GM13976 (cell line): Measurements from ENCODE around the gene LPAR6.
"Not testable (repeated sequence)": the region's sequence is repeated elsewhere in the genome, so short reads cannot be mapped to it uniquely, and the experiment has no call there.

ENCODE experiments used
- DNase-seq: peaks from one replicate; pipeline ENCODE4 v3.0.0; 2012; ENCODE audit warnings: low spot score
- CTCF ChIP-seq: IDR thresholded peaks from 2 replicates; pipeline ENCODE4 v1.5.1; 2012; ENCODE audit warnings: borderline replicate concordance, mild to moderate bottlenecking; ENCODE audit not compliant: insufficient read depth; ENCODE audit errors: extremely low read depth, missing control alignments, control extremely low read depth
- in situ Hi-C: fragments of 300-500 bp; cut with MboI; formaldehyde crosslinking; loops from one replicate; pipeline ENCODE4 v1.12.0; 2022; ENCODE audit warnings: low sequenced_read_pairs, mixed read lengths, inconsistent platforms; ENCODE audit not compliant: unreplicated experiment

Gene LPAR6, protein sequence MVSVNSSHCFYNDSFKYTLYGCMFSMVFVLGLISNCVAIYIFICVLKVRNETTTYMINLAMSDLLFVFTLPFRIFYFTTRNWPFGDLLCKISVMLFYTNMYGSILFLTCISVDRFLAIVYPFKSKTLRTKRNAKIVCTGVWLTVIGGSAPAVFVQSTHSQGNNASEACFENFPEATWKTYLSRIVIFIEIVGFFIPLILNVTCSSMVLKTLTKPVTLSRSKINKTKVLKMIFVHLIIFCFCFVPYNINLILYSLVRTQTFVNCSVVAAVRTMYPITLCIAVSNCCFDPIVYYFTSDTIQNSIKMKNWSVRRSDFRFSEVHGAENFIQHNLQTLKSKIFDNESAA

GRCh38 chr13:48412881-48413351, at the start of gene LPAR6:
Gene LPAR6 (minus strand): TSS chr13:48413113. CDS start chr13:48412423, 690 bp downstream.
- TF ChIP-seq CTCF = no peak
- in situ Hi-C loops = no loop called here
- no peak for DNase-seq

GRCh38 chr13:48457578-48458242, 44.8 kb upstream of the LPAR6 start:
- TF ChIP-seq CTCF = no peak
- no peak for DNase-seq
- in situ Hi-C loops = no loop called here

GRCh38 chr13:48456546-48456945, 43.6 kb upstream of the LPAR6 start:
- TF ChIP-seq CTCF = no peak
- DNase-seq = no peak
- in situ Hi-C loops = no loop called here

DNA sequence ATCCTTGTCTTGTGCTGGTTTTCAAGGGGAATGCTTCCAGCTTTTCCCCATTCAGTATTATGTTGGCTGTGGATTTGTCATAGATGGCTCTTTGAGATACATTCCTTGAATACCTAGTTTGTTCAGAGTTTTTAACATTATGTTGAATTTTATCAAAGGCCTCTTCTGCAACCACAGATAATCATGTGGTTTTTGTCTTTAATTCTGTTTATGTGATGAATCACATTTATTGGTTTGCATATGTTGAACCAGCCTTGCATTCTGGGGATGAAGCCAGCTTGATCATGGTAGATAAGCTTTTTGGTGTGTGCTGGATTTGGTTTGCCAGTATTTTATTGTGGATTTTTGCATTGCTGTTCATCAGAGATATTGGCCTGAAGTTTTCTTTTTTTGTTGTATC, 38.3 kb upstream of the LPAR6 start:
- DNase-seq, in situ Hi-C loops: not testable (repeated sequence)

DNA sequence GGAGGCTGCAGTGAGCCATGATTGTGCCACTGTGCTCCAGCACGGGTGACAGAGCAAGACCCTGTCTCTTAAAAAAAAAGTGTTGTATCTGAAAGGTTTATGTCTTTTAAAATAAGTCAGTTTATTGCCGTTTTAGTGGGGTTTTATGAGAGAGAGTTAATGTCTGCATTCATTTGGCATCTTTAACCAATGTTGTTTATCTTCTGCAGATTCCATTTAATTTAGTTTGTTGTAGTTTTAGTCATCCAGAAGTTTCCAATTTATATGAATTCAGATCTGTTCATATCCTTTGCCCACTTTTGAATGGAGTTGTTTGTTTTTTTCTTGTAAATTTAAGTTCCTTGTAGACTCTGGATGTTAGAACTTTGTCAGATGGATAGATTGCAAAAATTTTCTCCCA, 36.7 kb upstream of the LPAR6 start:
- DNase-seq = no peak
- TF ChIP-seq CTCF = no peak
- in situ Hi-C loops = no loop called here

GRCh38 chr13:48448959-48449614, 36.2 kb upstream of the LPAR6 start:
- DNase-seq = no peak
- no peak for TF ChIP-seq CTCF
- in situ Hi-C loops = no loop called here

GRCh38 chr13:48448285-48448958, 35.5 kb upstream of the LPAR6 start:
- no peak for DNase-seq
- no peak for TF ChIP-seq CTCF
- in situ Hi-C loops = no loop called here
